ENCODE measurements around the gene TBCD.

DNA sequence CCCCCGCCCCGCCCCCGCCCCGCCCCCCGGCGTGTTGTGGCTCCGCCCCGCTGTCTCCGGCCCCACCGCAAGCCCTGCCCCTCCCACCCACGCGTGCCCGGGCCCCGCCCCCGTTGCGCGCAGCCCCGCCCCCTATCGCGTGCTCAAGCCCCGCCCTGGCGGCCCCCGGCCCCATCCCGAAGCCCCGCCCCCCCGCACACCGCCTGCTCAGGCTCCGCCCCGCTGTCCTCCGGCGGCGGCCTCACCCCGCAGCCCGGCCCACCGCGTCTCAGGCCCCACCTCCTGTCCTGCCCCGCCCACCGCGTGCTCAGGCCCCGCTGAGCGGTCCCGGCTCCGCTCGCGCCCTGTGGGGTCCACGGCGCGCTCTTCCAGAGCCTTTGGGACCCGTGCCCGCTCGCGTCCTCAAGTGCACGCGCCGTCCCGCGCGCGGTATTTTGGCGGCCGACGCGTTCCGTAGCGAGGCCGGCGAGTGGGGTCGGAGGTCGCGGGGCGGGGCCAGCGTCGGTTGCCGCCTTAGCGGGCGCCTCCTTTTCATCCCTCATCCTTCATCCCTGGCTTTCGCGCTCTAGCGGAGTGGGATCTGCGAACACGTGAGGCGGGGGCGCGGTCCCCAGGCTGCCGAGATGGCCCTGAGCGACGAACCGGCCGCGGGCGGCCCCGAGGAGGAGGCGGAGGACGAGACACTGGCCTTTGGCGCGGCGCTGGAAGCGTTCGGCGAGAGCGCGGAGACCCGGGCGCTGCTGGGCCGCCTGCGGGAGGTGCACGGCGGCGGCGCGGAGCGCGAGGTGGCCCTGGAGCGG is at the start of gene TBCD:
- peak; percentile 97 for TF ChIP-seq SP1 (CRISPR knock-in tag; IDR thresholded peaks at IDR 0.05)
- TF ChIP-seq, protein P1, sequence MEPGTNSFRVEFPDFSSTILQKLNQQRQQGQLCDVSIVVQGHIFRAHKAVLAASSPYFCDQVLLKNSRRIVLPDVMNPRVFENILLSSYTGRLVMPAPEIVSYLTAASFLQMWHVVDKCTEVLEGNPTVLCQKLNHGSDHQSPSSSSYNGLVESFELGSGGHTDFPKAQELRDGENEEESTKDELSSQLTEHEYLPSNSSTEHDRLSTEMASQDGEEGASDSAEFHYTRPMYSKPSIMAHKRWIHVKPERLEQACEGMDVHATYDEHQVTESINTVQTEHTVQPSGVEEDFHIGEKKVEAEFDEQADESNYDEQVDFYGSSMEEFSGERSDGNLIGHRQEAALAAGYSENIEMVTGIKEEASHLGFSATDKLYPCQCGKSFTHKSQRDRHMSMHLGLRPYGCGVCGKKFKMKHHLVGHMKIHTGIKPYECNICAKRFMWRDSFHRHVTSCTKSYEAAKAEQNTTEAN (CRISPR knock-in tag; IDR thresholded peaks at IDR 0.05), result no peak
- no peak for TF ChIP-seq EP300 (IDR thresholded peaks at IDR 0.05; ENCODE audit: low read length)
- TF ChIP-seq SETDB1 (IDR thresholded peaks at IDR 0.05; ENCODE audit: low read length), result no peak
- TF ChIP-seq, protein P2, sequence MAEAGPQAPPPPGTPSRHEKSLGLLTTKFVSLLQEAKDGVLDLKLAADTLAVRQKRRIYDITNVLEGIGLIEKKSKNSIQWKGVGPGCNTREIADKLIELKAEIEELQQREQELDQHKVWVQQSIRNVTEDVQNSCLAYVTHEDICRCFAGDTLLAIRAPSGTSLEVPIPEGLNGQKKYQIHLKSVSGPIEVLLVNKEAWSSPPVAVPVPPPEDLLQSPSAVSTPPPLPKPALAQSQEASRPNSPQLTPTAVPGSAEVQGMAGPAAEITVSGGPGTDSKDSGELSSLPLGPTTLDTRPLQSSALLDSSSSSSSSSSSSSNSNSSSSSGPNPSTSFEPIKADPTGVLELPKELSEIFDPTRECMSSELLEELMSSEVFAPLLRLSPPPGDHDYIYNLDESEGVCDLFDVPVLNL (CRISPR knock-in tag; IDR thresholded peaks at IDR 0.05; ENCODE audit: low read depth), result peak; percentile 41; the same call in 1 of the 2 replicates
- no peak for TF ChIP-seq ZNF324 (CRISPR knock-in tag; IDR thresholded peaks at IDR 0.05)
- TF ChIP-seq ZNF121 (CRISPR knock-in tag; conservative IDR thresholded peaks at IDR 0.05), result no peak
- no peak for TF ChIP-seq ETV5 (CRISPR knock-in tag; IDR thresholded peaks at IDR 0.05; ENCODE audit: low read depth)
- no peak for TF ChIP-seq RFX5 (IDR thresholded peaks at IDR 0.05; ENCODE audit: low read depth, low read length)
